Transverse colon (tissue), 4 donors: ENCODE data around the gene ZFAND3. TPM values are rescaled to one million over a fixed set of nuclear protein-coding genes. Genes with fewer than 3 reads are reported as not detected.

Experiments used
- DNase-seq: peaks from one replicate; pipeline ENCODE4 v3.0.0-alpha.2; 2019
- H3K27ac ChIP-seq, 4 donors: fragments of 200-600 bp; sonication (generic); 2 replicates each; pipeline ENCODE4 v1.5.1; 2016 to 2018; ENCODE audit warnings: inconsistent platforms in 4 of 4
- H3K27me3 ChIP-seq: fragments of 200-600 bp; sonication (generic); 2 replicates; pipeline ENCODE4 v1.5.1; 2017; ENCODE audit warnings: inconsistent platforms
- H3K36me3 ChIP-seq, 4 donors: fragments of 200-600 bp; sonication (generic); 2 replicates each; pipeline ENCODE4 v1.5.1; 2017 to 2019; ENCODE audit warnings: inconsistent platforms in 4 of 4
- H3K4me1 ChIP-seq, 4 donors: fragments of 200-600 bp; sonication (generic); 2 replicates each; pipeline ENCODE4 v1.5.1; 2017 to 2020; ENCODE audit warnings: inconsistent platforms in 4 of 4
- H3K4me3 ChIP-seq, 4 donors: fragments of 200-600 bp; sonication (generic); 1 replicate in 1 of 4; 2 replicates in 3 of 4; pipeline versions ENCODE4 v1.5.1 to v1.6.1; 2017 to 2019; ENCODE audit warnings: inconsistent platforms in 4 of 4
- H3K9me3 ChIP-seq, 2 donors: fragments of 200-600 bp; sonication (generic); 2 replicates each; pipeline ENCODE4 v1.5.1; 2017 to 2019; ENCODE audit warnings: inconsistent platforms in 2 of 2
- EP300 ChIP-seq: sonication (generic); formaldehyde crosslinking; IDR thresholded peaks from one replicate; pipeline ENCODE4 v1.6.1; 2017; ENCODE audit warnings: antibody characterized with exemption, low read depth
- POLR2A ChIP-seq: fragments of 450-650 bp; IDR thresholded peaks from one replicate; pipeline ENCODE4 v1.6.1; 2016; ENCODE audit warnings: antibody characterized with exemption, mild to moderate bottlenecking, moderate library complexity
- POLR2AphosphoS5 ChIP-seq, 3 donors: sonication (generic); formaldehyde crosslinking; IDR thresholded peaks; one replicate each; pipeline ENCODE4 v1.6.1; 2016; ENCODE audit warnings: antibody characterized with exemption in 3 of 3
- WGBS, 2 donors: methylation state at CpG; one replicate each; pipeline ENCODE4 v1.1.5; 2018; ENCODE audit warnings: low coverage in 1 of 2; 5-methylcytosine and 5-hydroxymethylcytosine counted together
- in situ Hi-C, 4 donors: fragments of 200-750 bp; cut with MboI; loops; one replicate each; pipeline versions ENCODE4 v1.15.0 to v1.15.1; 2017; ENCODE audit warnings: low sequenced_read_pairs in 3 of 4, low pct_ligation_motif_present in 1 of 4, low pct_unique_long_range_greater_than_20kb in 1 of 4
- intact Hi-C: fragments of 100-400 bp; cut with DNase I; formaldehyde crosslinking; loops from one replicate; pipeline ENCODE4 v1.15.1; 2023; ENCODE audit warnings: low total_unique reads
- total RNA-seq, 4 donors: library from RNA; depleted of rRNA; stranded (reverse); fragments of >200 nt; gene quantifications; one replicate each; pipeline ENCODE4 v1.1.0, GENCODE V29; 2016
- TF ChIP-seq, protein P1 (sequence below), 5 experiments: fragments of 200-600 bp in 3 of 5; fragments of 450-650 bp in 2 of 5; sonication (generic) in 3 of 5; IDR thresholded peaks; 1 replicate in 2 of 5; 2 replicates in 3 of 5; pipeline ENCODE4 v1.5.1; 2016 to 2017; ENCODE audit warnings: antibody characterized with exemption in 5 of 5, inconsistent platforms in 3 of 5, mild to moderate bottlenecking in 2 of 5, moderate library complexity in 1 of 5

ZFAND3 gene
- total RNA-seq, 4 donors from 2014 or later, result 20.5 to 83.4 (median 36.5) TPM

- no peak for TF ChIP-seq POLR2A
- TF ChIP-seq, protein P1, sequence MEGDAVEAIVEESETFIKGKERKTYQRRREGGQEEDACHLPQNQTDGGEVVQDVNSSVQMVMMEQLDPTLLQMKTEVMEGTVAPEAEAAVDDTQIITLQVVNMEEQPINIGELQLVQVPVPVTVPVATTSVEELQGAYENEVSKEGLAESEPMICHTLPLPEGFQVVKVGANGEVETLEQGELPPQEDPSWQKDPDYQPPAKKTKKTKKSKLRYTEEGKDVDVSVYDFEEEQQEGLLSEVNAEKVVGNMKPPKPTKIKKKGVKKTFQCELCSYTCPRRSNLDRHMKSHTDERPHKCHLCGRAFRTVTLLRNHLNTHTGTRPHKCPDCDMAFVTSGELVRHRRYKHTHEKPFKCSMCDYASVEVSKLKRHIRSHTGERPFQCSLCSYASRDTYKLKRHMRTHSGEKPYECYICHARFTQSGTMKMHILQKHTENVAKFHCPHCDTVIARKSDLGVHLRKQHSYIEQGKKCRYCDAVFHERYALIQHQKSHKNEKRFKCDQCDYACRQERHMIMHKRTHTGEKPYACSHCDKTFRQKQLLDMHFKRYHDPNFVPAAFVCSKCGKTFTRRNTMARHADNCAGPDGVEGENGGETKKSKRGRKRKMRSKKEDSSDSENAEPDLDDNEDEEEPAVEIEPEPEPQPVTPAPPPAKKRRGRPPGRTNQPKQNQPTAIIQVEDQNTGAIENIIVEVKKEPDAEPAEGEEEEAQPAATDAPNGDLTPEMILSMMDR (IDR thresholded peaks at IDR 0.05), result no peak
- TF ChIP-seq EP300, result no peak
- no peak for TF ChIP-seq POLR2AphosphoS5 (IDR thresholded peaks at IDR 0.05)
These were observed 307.8 kb downstream of the ZFAND3 start for GRCh38 chr6:38127284-38127683.

DNA sequence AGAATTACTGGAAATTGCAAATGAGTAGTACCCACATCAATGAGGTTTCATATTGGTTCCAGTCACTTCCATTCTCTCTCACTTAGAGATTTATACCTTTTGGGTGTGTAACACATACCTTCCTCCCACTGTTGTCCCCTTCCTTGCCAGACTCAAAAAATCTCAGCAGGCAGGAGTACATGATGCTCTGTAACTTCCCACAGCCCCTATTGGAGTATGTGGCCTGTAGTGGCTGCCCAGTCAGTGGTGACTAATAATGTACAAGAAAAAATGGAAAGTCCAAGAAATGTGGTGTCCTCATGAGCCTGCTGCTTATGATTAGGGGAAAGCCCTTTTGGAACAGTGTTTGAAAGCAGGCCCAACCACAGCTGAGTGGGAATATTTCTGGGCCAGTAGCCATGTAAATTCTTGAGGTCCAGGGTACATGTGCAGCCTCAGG, 312.0 kb downstream of the ZFAND3 start:
- DNase-seq, result no peak
- TF ChIP-seq EP300, result no peak
- no peak for TF ChIP-seq POLR2AphosphoS5 (IDR thresholded peaks at IDR 0.05)
- TF ChIP-seq POLR2A, result no peak
- TF ChIP-seq, protein P1 (IDR thresholded peaks at IDR 0.05), result no peak
- Histone ChIP-seq H3K4me1 (no peaks in the 10 kb centered on the region), H3K36me3 (no peaks in the 10 kb centered on the region), H3K4me3 (no peak overlapping the region), H3K27ac (no peak overlapping the region), H3K27me3 (no peaks in the 10 kb centered on the region), H3K9me3 (no peaks in the 10 kb centered on the region)
- intact Hi-C loops (no loop called here), in situ Hi-C loops (no loop called here)

More at GRCh38 chr6:38127284-38127683, 307.8 kb downstream of the ZFAND3 start:
- Histone ChIP-seq H3K36me3 (no peaks in the 10 kb centered on the region), H3K27ac (no peak overlapping the region), H3K4me3 (no peak overlapping the region), H3K4me1 (no peaks in the 10 kb centered on the region), H3K9me3 (no peaks in the 10 kb centered on the region), H3K27me3 (no peaks in the 10 kb centered on the region)
- no peak for DNase-seq
- WGBS, 2 donors, result 92 to 98% methylated on average over 1 to 4 of the region's 4 CpGs
- intact Hi-C loops, result no loop called here
- in situ Hi-C loops, result no loop called here

- Histone ChIP-seq H3K36me3 (no peaks in the 10 kb centered on the region), H3K4me1 (no peaks in the 10 kb centered on the region), H3K9me3 (no peaks in the 10 kb centered on the region), H3K27me3 (no peaks in the 10 kb centered on the region), H3K4me3 (no peak overlapping the region), H3K27ac (no peak overlapping the region)
- intact Hi-C loops, result no loop called here
- in situ Hi-C loops, result no loop called here
- TF ChIP-seq EP300 (no peak), POLR2A (no peak), POLR2AphosphoS5 (IDR thresholded peaks at IDR 0.05) (no peak)
- TF ChIP-seq, protein P1 (IDR thresholded peaks at IDR 0.05), result no peak
- WGBS, 2 donors, result 92 to 100% methylated on average over 3 to 7 of the region's 7 CpGs
- DNase-seq, result no peak
These were observed 314.6 kb downstream of the ZFAND3 start for GRCh38 chr6:38133932-38134703.

DNA sequence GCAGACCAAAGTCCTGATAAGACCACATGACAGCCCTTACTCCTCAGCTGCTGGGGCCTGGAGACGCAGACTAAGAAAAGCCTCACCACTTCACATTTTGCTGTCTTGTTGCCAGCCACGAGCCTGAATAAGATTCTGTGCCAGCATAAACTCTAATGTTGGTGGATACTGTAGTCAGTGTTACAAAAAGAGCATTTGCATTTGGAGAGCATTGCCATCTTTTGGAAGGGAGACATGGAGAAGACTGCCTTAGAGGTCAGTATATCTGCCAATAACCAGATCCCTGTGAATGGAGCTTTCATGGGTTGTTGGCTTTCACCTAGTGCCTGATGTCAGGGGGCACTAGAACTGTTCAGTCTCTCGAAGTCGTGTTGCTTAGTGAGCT, 315.2 kb downstream of the ZFAND3 start:
- no peak overlapping the region for H3K4me3 ChIP-seq
- intact Hi-C loops (no loop called here), in situ Hi-C loops (no loop called here)
- TF ChIP-seq POLR2AphosphoS5 (IDR thresholded peaks at IDR 0.05), result no peak
- TF ChIP-seq POLR2A, result no peak
- TF ChIP-seq, protein P1 (IDR thresholded peaks at IDR 0.05), result no peak
- TF ChIP-seq EP300, result no peak
- H3K27ac ChIP-seq, result no peak overlapping the region
- no peaks in the 10 kb centered on the region for H3K9me3 ChIP-seq
- H3K4me1 ChIP-seq, result no peaks in the 10 kb centered on the region
- 83% methylated on average over 4 of the region's 4 CpGs; no CpG with 5 or more reads in 1 of the 2 donors for WGBS, 2 donors
- no peak for DNase-seq
- no peaks in the 10 kb centered on the region for H3K27me3 ChIP-seq
- no peaks in the 10 kb centered on the region for H3K36me3 ChIP-seq
